Rectal smooth muscle tissue (tissue), 1 donor: ENCODE data around the gene PCNX2.

Experiments
- H3K27ac ChIP-seq: one replicate; pipeline ENCODE4 v1.7.0; 2013; ENCODE audit warnings: low read depth, low read length, inconsistent platforms
- H3K27me3 ChIP-seq: one replicate; pipeline ENCODE4 v1.7.0; 2013; ENCODE audit warnings: low read length; ENCODE audit not compliant: control insufficient read depth, insufficient read depth
- H3K36me3 ChIP-seq: one replicate; pipeline ENCODE4 v1.7.0; 2013; ENCODE audit warnings: low read length; ENCODE audit not compliant: control insufficient read depth, insufficient read depth
- H3K4me1 ChIP-seq: one replicate; pipeline ENCODE4 v1.7.0; 2013; ENCODE audit warnings: low read length; ENCODE audit not compliant: control insufficient read depth, insufficient read depth
- H3K4me3 ChIP-seq: one replicate; pipeline ENCODE4 v1.7.0; 2013; ENCODE audit warnings: low read length
- H3K9ac ChIP-seq: one replicate; pipeline ENCODE4 v1.7.0; 2013; ENCODE audit warnings: low read length

PCNX2 gene

GRCh38 chr1:233038581-233038980 lies 256.9 kb downstream of the PCNX2 start:
- Histone ChIP-seq H3K4me3 (no peak overlapping the region), H3K27me3 (no peaks in the 10 kb centered on the region), H3K9ac (no peak overlapping the region), H3K27ac (no peak overlapping the region), H3K4me1 (no peaks in the 10 kb centered on the region), H3K36me3 (no peaks in the 10 kb centered on the region)

GRCh38 chr1:233037843-233038242 lies 257.7 kb downstream of the PCNX2 start:
- H3K27me3 ChIP-seq, result no peaks in the 10 kb centered on the region
- no peak overlapping the region for H3K9ac ChIP-seq
- no peak overlapping the region for H3K27ac ChIP-seq
- no peak overlapping the region for H3K4me3 ChIP-seq
- H3K4me1 ChIP-seq, result no peaks in the 10 kb centered on the region
- H3K36me3 ChIP-seq, result no peaks in the 10 kb centered on the region

- no peak overlapping the region for H3K27ac ChIP-seq
- H3K27me3 ChIP-seq, result no peaks in the 10 kb centered on the region
- H3K9ac ChIP-seq, result no peak overlapping the region
- no peaks in the 10 kb centered on the region for H3K4me1 ChIP-seq
- no peaks in the 10 kb centered on the region for H3K36me3 ChIP-seq
- H3K4me3 ChIP-seq, result no peak overlapping the region
Measured at GRCh38 chr1:233034836-233035235, 260.7 kb downstream of the PCNX2 start.

GRCh38 chr1:233033361-233033760 lies 262.2 kb downstream of the PCNX2 start:
- H3K27ac ChIP-seq, result no peak overlapping the region
- H3K9ac ChIP-seq, result no peak overlapping the region
- H3K4me1 ChIP-seq, result no peaks in the 10 kb centered on the region
- H3K36me3 ChIP-seq, result no peaks in the 10 kb centered on the region
- H3K4me3 ChIP-seq, result no peak overlapping the region
- H3K27me3 ChIP-seq, result no peaks in the 10 kb centered on the region

- Histone ChIP-seq H3K27ac (no peak overlapping the region), H3K9ac (no peak overlapping the region), H3K27me3 (no peaks in the 10 kb centered on the region), H3K4me1 (no peaks in the 10 kb centered on the region), H3K4me3 (no peak overlapping the region), H3K36me3 (no peaks in the 10 kb centered on the region)
Measured at GRCh38 chr1:233032916-233033315, 262.6 kb downstream of the PCNX2 start.

GRCh38 chr1:233031521-233031920 lies 264.0 kb downstream of the PCNX2 start:
- Histone ChIP-seq H3K36me3 (no peaks in the 10 kb centered on the region), H3K27ac (no peak overlapping the region), H3K4me1 (no peaks in the 10 kb centered on the region), H3K4me3 (no peak overlapping the region), H3K9ac (no peak overlapping the region), H3K27me3 (no peaks in the 10 kb centered on the region)

- H3K27ac ChIP-seq, result no peak overlapping the region
Measured at GRCh38 chr1:233027046-233027445, 268.5 kb downstream of the PCNX2 start.

GRCh38 chr1:233025567-233025966 lies 270.0 kb downstream of the PCNX2 start:
- no peak overlapping the region for H3K9ac ChIP-seq
- H3K4me3 ChIP-seq, result no peak overlapping the region
- H3K27me3 ChIP-seq, result no peaks in the 10 kb centered on the region
- no peaks in the 10 kb centered on the region for H3K4me1 ChIP-seq
- H3K36me3 ChIP-seq, result no peaks in the 10 kb centered on the region
- no peak overlapping the region for H3K27ac ChIP-seq

More at GRCh38 chr1:233027046-233027445, 268.5 kb downstream of the PCNX2 start:
- no peak overlapping the region for H3K9ac ChIP-seq
- H3K4me1 ChIP-seq, result no peaks in the 10 kb centered on the region
- no peaks in the 10 kb centered on the region for H3K36me3 ChIP-seq
- H3K4me3 ChIP-seq, result no peak overlapping the region
- no peaks in the 10 kb centered on the region for H3K27me3 ChIP-seq

GRCh38 chr1:233025157-233025556 lies 270.4 kb downstream of the PCNX2 start:
- no peak overlapping the region for H3K9ac ChIP-seq
- H3K27me3 ChIP-seq, result no peaks in the 10 kb centered on the region
- H3K36me3 ChIP-seq, result no peaks in the 10 kb centered on the region
- H3K4me3 ChIP-seq, result no peak overlapping the region
- H3K4me1 ChIP-seq, result no peaks in the 10 kb centered on the region
- H3K27ac ChIP-seq, result no peak overlapping the region

GRCh38 chr1:233024199-233024598 lies 271.3 kb downstream of the PCNX2 start:
- no peak overlapping the region for H3K4me3 ChIP-seq
- H3K27me3 ChIP-seq, result no peaks in the 10 kb centered on the region
- H3K9ac ChIP-seq, result no peak overlapping the region
- no peaks in the 10 kb centered on the region for H3K4me1 ChIP-seq
- no peaks in the 10 kb centered on the region for H3K36me3 ChIP-seq
- H3K27ac ChIP-seq, result no peak overlapping the region

- Histone ChIP-seq H3K4me1 (no peaks in the 10 kb centered on the region), H3K36me3 (no peaks in the 10 kb centered on the region), H3K4me3 (no peak overlapping the region)
Measured at GRCh38 chr1:233022246-233022645, 273.3 kb downstream of the PCNX2 start.

GRCh38 chr1:233020426-233020825 lies 275.1 kb downstream of the PCNX2 start:
- Histone ChIP-seq H3K4me1 (no peaks in the 10 kb centered on the region), H3K4me3 (no peak overlapping the region), H3K27ac (no peak overlapping the region), H3K36me3 (no peaks in the 10 kb centered on the region), H3K27me3 (no peaks in the 10 kb centered on the region), H3K9ac (no peak overlapping the region)

More at GRCh38 chr1:233022246-233022645, 273.3 kb downstream of the PCNX2 start:
- Histone ChIP-seq H3K9ac (no peak overlapping the region), H3K27ac (no peak overlapping the region), H3K27me3 (no peaks in the 10 kb centered on the region)

GRCh38 chr1:233019778-233020325 lies 275.7 kb downstream of the PCNX2 start:
- no peak overlapping the region for H3K4me3 ChIP-seq
- no peak overlapping the region for H3K9ac ChIP-seq
- H3K27ac ChIP-seq, result no peak overlapping the region
- no peaks in the 10 kb centered on the region for H3K27me3 ChIP-seq
- no peaks in the 10 kb centered on the region for H3K36me3 ChIP-seq
- no peaks in the 10 kb centered on the region for H3K4me1 ChIP-seq
